LNCaP clone FGC (cell line): ENCODE data around the gene LDLRAD4.

Experiments used
- DNase-seq: peaks from one replicate; pipeline ENCODE4 v3.0.0-alpha.2; 2011; ENCODE audit warnings: low read depth
- H3K4me3 ChIP-seq: 2 replicates; pipeline ENCODE4 v1.5.1; 2011; ENCODE audit warnings: mild to moderate bottlenecking, low read depth, low read length, control low read depth
- TF ChIP-seq, protein P1 (sequence below): IDR thresholded peaks from 2 replicates; pipeline ENCODE4 v1.5.1; 2012; ENCODE audit warnings: mild to moderate bottlenecking; ENCODE audit not compliant: control insufficient read depth, insufficient read depth; ENCODE audit errors: extremely low read depth

The LDLRAD4 gene

DNA sequence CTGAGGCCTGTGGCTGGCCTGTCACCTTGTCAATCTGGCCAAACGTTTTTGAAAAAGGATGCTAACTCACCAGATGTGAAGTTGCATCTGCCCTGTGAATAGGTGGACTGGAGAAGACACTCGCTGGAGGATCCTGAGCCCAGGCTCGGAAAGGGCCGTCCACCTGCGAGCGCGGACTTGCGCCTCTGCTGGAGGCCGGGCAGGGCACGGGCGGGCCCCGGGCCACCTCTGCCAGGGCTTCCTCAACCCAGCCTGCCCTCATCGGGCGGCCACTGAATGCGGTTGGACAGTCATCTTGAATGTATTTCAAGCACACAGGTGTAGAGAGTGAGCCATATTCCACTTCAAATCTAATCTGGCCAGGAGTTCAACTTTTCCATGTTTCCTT lies 423.9 kb downstream of the LDLRAD4 start:
- TF ChIP-seq, protein P1, sequence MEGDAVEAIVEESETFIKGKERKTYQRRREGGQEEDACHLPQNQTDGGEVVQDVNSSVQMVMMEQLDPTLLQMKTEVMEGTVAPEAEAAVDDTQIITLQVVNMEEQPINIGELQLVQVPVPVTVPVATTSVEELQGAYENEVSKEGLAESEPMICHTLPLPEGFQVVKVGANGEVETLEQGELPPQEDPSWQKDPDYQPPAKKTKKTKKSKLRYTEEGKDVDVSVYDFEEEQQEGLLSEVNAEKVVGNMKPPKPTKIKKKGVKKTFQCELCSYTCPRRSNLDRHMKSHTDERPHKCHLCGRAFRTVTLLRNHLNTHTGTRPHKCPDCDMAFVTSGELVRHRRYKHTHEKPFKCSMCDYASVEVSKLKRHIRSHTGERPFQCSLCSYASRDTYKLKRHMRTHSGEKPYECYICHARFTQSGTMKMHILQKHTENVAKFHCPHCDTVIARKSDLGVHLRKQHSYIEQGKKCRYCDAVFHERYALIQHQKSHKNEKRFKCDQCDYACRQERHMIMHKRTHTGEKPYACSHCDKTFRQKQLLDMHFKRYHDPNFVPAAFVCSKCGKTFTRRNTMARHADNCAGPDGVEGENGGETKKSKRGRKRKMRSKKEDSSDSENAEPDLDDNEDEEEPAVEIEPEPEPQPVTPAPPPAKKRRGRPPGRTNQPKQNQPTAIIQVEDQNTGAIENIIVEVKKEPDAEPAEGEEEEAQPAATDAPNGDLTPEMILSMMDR, result no peak
- DNase-seq, result no peak
- no peak overlapping the region for H3K4me3 ChIP-seq

DNA sequence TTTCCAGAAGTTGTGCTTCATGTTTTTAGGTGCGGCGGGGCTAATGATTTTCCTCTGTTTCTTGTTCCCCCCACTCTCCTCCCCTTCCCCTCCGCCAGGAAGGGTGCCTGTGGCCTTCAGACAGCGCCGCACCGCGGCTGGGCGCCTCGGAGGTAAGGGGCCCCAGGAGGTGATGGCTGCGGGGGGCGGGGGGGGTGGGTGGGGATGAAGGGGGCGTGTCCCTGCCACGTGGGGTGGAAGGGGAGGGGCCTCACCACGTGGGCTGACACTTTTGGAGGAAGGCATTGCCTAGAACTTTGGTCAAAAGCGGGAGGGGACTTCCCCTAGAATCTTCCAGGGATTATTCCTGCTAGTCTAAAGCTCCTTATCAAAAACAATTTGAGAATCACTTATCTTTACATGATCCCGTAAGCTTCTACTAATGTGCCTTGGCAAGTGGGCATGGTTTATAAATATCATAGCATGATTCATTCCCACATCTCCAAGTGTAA lies 424.7 kb downstream of the LDLRAD4 start:
- H3K4me3 ChIP-seq, result no peak overlapping the region
- TF ChIP-seq, protein P1, result no peak
- no peak for DNase-seq

DNA sequence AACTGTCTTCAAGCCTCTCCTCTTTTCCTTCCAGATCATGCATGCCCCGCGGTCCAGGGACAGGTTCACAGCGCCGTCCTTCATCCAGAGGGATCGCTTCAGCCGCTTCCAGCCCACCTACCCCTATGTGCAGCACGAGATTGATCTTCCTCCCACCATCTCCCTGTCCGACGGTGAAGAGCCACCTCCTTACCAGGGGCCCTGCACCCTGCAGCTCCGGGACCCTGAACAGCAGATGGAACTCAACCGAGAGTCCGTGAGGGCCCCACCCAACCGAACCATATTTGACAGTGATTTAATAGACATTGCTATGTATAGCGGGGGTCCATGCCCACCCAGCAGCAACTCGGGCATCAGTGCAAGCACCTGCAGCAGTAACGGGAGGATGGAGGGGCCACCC lies 426.5 kb downstream of the LDLRAD4 start:
- DNase-seq, result no peak
- H3K4me3 ChIP-seq, result no peak overlapping the region
- TF ChIP-seq, protein P1, result no peak

DNA sequence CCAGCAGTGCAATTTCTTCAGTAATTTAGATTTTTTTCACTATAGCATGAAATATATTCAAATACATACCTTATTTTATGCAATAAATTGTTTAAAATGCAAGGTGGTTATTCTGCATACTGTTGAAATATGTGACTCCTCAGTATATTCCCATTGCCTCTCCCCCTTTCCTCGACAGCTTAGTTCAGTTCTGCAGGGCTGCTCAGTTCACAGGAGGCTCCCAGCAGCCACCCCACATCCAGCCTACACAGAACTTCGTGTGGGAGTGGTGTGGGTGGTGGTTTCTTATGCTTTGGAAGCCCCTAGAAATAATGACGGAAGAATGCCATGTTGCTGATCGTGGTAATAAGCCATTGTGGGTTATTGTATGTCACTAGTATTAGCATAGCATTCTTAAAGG lies 428.1 kb downstream of the LDLRAD4 start:
- TF ChIP-seq, protein P1, result no peak
- no peak for DNase-seq

DNA sequence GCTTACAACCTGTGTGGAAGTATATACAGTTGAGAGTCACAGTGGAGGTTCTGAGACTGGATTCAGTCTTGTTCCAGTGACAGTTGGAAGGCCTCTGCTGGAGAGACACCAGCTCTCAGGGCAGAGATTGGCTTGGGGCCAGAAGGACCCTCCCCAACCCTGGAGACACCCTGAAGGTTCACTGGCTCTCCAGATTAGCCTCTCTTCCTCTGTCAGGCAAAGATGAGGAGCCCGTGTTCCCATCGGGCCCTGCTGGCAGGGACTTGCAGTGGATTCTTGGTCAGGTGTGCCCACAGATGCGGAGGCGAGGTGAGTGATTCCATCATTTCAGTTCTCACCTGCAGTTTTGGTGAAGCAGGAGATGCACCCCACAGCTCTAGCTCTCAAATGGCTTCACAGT lies 429.2 kb downstream of the LDLRAD4 start:
- DNase-seq, result no peak
- H3K4me3 ChIP-seq, result no peak overlapping the region
- TF ChIP-seq, protein P1, result no peak

More for the DNA sequence above, 428.1 kb downstream of the LDLRAD4 start:
- H3K4me3 ChIP-seq, result no peak overlapping the region

DNA sequence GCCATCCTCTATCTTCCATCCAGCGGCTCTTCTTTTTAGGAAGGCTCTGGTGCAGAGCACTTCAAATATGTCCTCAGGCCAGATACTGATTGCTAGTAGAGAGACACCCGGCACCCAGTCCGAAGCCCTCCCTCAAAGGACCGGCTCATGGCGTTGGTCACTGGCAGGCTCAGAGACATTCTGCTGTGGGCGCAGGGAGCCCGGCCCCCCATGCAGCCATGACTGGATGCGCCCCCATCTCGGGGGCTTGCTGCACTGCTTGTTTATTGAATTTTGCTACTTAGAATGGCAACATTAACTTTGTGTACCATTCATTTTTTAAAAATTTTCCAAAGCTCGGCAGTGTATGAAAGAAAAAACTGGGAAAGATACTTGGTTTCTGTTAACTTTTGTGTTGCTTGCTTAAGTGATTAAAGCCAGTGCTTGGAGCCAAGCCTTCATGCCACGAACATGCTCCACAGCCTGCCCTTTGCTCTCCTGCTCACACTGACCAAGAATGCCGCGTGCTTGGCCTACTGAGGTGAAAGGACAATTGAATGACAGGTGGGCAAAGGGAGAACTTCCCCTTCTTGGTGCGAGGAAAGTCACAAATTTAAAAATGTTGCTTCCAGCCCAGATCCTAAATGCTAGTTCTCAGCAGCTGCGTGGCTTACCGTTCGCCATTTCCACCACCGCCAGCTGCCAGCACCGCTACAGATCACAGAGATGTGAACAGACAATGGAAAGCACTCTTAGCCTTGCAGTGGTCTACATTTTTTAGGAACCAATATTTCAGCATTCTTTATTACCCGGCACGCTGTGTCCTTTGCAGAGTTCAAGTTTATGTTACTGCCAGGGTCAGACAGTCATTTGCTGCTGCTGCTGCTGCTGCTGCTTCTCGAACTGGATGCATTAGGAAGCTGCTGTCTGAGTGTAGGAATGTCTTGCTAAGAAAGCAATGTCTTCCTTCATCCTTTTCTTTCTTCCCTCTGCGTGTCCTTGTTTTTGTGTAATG lies 431.1 kb downstream of the LDLRAD4 start:
- no peak overlapping the region for H3K4me3 ChIP-seq
- DNase-seq, result no peak
- TF ChIP-seq, protein P1, result no peak
